ENCODE data around the gene NMRAL1. TPM values are rescaled to one million over a fixed set of nuclear protein-coding genes. Genes with fewer than 3 reads are reported as not detected.

Gene NMRAL1
- total RNA-seq, 4 donors from 2014 or later = 37.0 to 320 (median 59.3) TPM

DNA sequence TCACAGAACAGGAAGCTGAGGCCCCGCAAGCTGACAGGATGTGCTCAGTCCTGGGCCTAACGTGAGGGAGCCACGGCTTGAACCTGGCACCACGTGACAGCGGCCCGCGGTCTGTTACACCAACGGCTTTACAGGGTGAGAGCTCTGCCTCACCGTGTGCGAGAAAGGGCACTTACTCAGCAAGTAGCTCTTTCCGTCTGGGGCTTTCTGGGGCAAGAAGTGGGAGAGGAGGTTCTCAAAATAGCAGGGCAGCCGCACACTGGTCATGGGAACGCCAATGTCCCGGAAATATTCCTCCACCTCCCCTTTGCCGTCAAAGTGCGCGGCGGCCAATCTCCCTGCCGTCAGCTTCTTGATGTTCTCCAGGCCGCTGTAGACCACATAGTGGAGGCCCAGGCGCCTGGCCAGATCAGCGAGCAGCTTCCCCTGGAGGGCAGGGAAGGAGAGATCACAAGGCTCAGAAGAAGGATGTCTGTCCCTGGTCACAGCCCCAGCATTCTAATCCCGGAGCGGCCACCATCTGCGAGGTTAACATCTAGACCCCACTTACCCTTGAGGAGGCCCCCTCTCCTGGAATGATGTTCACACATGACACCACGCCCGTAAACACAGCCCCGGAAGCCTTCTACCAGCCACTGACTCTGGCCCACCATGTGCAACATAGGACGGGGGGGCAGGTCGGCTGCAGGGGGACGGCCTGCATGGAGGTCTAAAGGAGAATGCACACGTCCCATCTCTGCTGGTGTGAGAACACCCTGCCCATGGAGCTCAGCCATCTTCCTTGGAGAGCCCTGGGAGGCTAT is 8.2 kb downstream of the NMRAL1 start:
- H3K4me1 ChIP-seq = no peaks in the 10 kb centered on the region
- TF ChIP-seq POLR2A (IDR thresholded peaks at IDR 0.05) (no peak), CTCF (IDR thresholded peaks at IDR 0.05) (no peak)
- H3K27me3 ChIP-seq = no peaks in the 10 kb centered on the region
- H3K9me3 ChIP-seq = no peaks in the 10 kb centered on the region
- no peaks in the 10 kb centered on the region for H3K36me3 ChIP-seq
- H3K27ac ChIP-seq = no peak overlapping the region
- intact Hi-C loops (cut with DNase I; ENCODE audit: low total_unique reads) = no loop called here
- no peak for DNase-seq
- no peak overlapping the region for H3K4me3 ChIP-seq

DNA sequence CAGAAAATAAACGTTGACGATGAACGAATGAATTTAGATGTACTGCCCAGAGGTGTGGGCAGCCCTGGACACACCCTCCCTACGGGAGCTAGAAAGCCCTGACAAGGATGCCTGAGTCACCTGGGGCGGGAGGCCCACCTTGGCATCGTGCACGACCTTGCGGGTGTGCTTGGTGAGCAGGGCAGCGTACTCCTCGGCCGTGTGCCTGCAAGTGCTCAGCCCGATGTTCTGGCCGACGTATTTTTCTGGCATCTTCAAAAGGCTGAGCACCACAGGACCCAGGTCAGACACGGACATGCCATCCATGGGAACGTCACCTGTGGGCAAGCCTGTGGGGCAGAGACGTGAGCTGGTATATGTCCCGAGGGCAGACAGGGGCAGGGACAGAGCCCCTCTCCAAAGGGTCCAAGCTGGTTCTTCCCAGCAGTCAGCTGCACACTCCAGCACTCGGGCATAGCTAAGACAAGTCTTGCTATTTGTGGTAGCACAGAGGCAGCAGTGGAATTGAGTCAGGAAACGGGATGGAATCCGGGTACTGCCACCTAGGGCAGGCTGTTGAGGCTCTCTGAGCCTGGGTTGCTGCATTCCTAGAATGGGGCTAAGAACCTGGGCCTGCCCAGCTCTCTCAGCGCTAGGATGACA is 10.8 kb downstream of the NMRAL1 start:
- no peaks in the 10 kb centered on the region for H3K36me3 ChIP-seq
- TF ChIP-seq POLR2A (IDR thresholded peaks at IDR 0.05) (no peak), CTCF (IDR thresholded peaks at IDR 0.05) (no peak)
- H3K27ac ChIP-seq = no peak overlapping the region
- intact Hi-C loops (cut with DNase I; ENCODE audit: low total_unique reads) = no loop called here
- no peaks in the 10 kb centered on the region for H3K9me3 ChIP-seq
- no peaks in the 10 kb centered on the region for H3K4me1 ChIP-seq
- no peak for DNase-seq
- H3K27me3 ChIP-seq = no peaks in the 10 kb centered on the region
- H3K4me3 ChIP-seq = no peak overlapping the region

DNA sequence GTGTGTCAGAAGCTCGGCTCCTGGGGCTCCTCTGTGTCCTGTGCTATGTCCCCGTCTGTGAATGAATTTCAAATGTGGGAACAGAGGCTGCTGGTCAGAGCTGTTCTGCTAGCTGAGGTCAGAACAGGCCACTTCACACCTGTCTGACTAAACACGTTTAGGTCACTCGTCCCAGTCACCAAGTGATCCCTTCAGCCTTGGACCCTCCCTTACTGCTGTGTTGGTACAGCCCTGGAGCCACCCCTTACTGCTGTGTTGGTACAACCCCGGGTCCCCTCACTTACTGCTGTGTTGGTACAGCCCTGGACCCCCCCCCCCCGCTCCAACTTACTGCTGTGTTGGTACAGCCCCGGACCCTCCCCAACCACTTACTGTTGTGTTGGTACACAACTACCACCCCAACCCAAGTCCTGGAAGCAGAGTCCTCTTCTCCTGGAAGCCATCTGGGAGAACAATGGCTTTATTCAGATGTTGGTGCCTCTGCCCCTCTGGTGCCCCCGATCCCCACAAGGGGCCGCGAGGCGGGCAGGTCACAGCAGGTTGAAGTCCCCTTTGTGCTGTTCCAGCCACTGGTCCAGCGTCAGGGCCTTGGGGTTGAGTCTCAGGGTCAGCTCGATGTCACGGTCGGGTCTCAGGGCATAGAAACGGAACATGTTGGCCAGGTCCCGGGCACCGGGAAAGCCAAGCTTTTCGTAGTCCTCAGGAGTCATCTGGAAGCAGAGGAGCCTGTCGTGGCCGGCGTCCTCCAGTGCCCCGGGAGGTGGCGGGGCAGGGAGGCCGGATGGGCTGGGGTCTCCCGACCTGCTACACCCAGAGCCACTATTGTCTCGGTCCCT is 13.0 kb downstream of the NMRAL1 start:
- H3K27me3 ChIP-seq = no peaks in the 10 kb centered on the region
- intact Hi-C loops (cut with DNase I; ENCODE audit: low total_unique reads) = no loop called here
- no peaks in the 10 kb centered on the region for H3K36me3 ChIP-seq
- H3K4me3 ChIP-seq = no peak overlapping the region
- no peak overlapping the region for H3K27ac ChIP-seq
- no peak for DNase-seq
- TF ChIP-seq POLR2A (IDR thresholded peaks at IDR 0.05) = no peak
- no peak for TF ChIP-seq CTCF (IDR thresholded peaks at IDR 0.05)
- H3K9me3 ChIP-seq = no peaks in the 10 kb centered on the region
- H3K4me1 ChIP-seq = no peaks in the 10 kb centered on the region

- no peaks in the 10 kb centered on the region for H3K36me3 ChIP-seq
- H3K9me3 ChIP-seq = no peaks in the 10 kb centered on the region
- no peak for TF ChIP-seq POLR2A (IDR thresholded peaks at IDR 0.05)
- TF ChIP-seq CTCF (IDR thresholded peaks at IDR 0.05) = no peak
- H3K4me3 ChIP-seq = no peak overlapping the region
- H3K27me3 ChIP-seq = no peaks in the 10 kb centered on the region
- H3K4me1 ChIP-seq = no peaks in the 10 kb centered on the region
- DNase-seq = no peak
- intact Hi-C loops (cut with DNase I; ENCODE audit: low total_unique reads) = no loop called here
- H3K27ac ChIP-seq = no peak overlapping the region
Measured at GRCh38 chr16:4460936-4461249, 13.5 kb downstream of the NMRAL1 start.

GRCh38 chr16:4455951-4456350 is 18.5 kb downstream of the NMRAL1 start:
- no peaks in the 10 kb centered on the region for H3K4me1 ChIP-seq
- H3K27me3 ChIP-seq = no peaks in the 10 kb centered on the region
- no peaks in the 10 kb centered on the region for H3K36me3 ChIP-seq
- no peak for TF ChIP-seq CTCF (IDR thresholded peaks at IDR 0.05)
- no peak for TF ChIP-seq POLR2A (IDR thresholded peaks at IDR 0.05)
- H3K27ac ChIP-seq = no peak overlapping the region
- no peak overlapping the region for H3K4me3 ChIP-seq
- H3K9me3 ChIP-seq = no peaks in the 10 kb centered on the region
- DNase-seq = no peak
- intact Hi-C loops (cut with DNase I; ENCODE audit: low total_unique reads) = no loop called here

Measured in uterus (tissue), 4 donors.